Mesendoderm (in vitro differentiated cells): ENCODE data around the gene MUC2.

Experiments
- DNase-seq: peaks from one replicate; pipeline ENCODE4 v3.0.0; 2013
- H2AK5ac ChIP-seq: 2 replicates; pipeline ENCODE4 v1.6.1; 2013; ENCODE audit warnings: low read length, inconsistent platforms
- H2BK120ac ChIP-seq: 2 replicates; pipeline ENCODE4 v1.6.1; 2013; ENCODE audit warnings: low read depth, mild to moderate bottlenecking, low read length, moderate library complexity, mixed read lengths
- H2BK15ac ChIP-seq: replicated peaks from 2 replicates; pipeline ENCODE4 v1.6.1; 2013; ENCODE audit warnings: low read depth, mild to moderate bottlenecking, moderate library complexity
- H2BK5ac ChIP-seq: 2 replicates; pipeline ENCODE4 v1.6.1; 2013; ENCODE audit warnings: low read length, inconsistent platforms
- H3K18ac ChIP-seq: 2 replicates; pipeline ENCODE4 v1.6.1; 2013; ENCODE audit warnings: mild to moderate bottlenecking, low read length, mixed read lengths
- H3K23ac ChIP-seq: one replicate; pipeline ENCODE4 v1.6.1; 2013; ENCODE audit warnings: low read length
- H3K27ac ChIP-seq: 2 replicates; pipeline ENCODE4 v1.5.1; 2013; ENCODE audit warnings: low read depth, mild to moderate bottlenecking, inconsistent platforms, low read length, moderate library complexity
- H3K27me3 ChIP-seq: 2 replicates; pipeline ENCODE4 v1.6.1; 2013; ENCODE audit warnings: low read length, control low read depth, mild to moderate bottlenecking, inconsistent platforms; ENCODE audit not compliant: insufficient read depth, poor library complexity
- H3K36me3 ChIP-seq: 2 replicates; pipeline ENCODE4 v1.6.1; 2013; ENCODE audit warnings: low read length, inconsistent platforms; ENCODE audit not compliant: control insufficient read depth, insufficient read depth
- H3K4ac ChIP-seq: one replicate; pipeline ENCODE4 v1.6.1; 2013; ENCODE audit warnings: low read depth, mild to moderate bottlenecking, low read length, moderate library complexity
- H3K4me1 ChIP-seq: 2 replicates; pipeline ENCODE4 v1.6.1; 2013; ENCODE audit warnings: low read depth, low read length, inconsistent platforms; ENCODE audit not compliant: control insufficient read depth
- H3K4me2 ChIP-seq: 2 replicates; pipeline ENCODE4 v1.6.1; 2013; ENCODE audit warnings: low read length
- H3K4me3 ChIP-seq: 2 replicates; pipeline ENCODE4 v1.5.1; 2013; ENCODE audit warnings: mild to moderate bottlenecking, low read length
- H3K56ac ChIP-seq: one replicate; pipeline ENCODE4 v1.6.1; 2013; ENCODE audit warnings: low read length
- H3K79me1 ChIP-seq: 2 replicates; pipeline ENCODE4 v1.6.1; 2013; ENCODE audit warnings: low read length, inconsistent platforms
- H3K79me2 ChIP-seq: 2 replicates; pipeline ENCODE4 v1.6.1; 2013; ENCODE audit warnings: mild to moderate bottlenecking, low read length; ENCODE audit not compliant: control insufficient read depth, insufficient read depth
- H3K9ac ChIP-seq: 2 replicates; pipeline ENCODE4 v1.6.1; 2013; ENCODE audit warnings: low read length, inconsistent platforms
- H4K5ac ChIP-seq: one replicate; pipeline ENCODE4 v1.6.1; 2013; ENCODE audit warnings: low read length
- H4K8ac ChIP-seq: one replicate; pipeline ENCODE4 v1.6.1; 2013; ENCODE audit warnings: low read depth, mild to moderate bottlenecking, control low read depth, low read length, moderate library complexity
- WGBS: extraction: QIAGEN DNeasy Blood & Tissue Kit; methylation state at CpG from one replicate; pipeline ENCODE4 v1.1.7; 2013; ENCODE audit warnings: low lambda C conversion rate, missing lambda C conversion rate; ENCODE audit not compliant: insufficient coverage; ENCODE audit errors: extremely low coverage; 5-methylcytosine and 5-hydroxymethylcytosine counted together

Gene MUC2

DNA sequence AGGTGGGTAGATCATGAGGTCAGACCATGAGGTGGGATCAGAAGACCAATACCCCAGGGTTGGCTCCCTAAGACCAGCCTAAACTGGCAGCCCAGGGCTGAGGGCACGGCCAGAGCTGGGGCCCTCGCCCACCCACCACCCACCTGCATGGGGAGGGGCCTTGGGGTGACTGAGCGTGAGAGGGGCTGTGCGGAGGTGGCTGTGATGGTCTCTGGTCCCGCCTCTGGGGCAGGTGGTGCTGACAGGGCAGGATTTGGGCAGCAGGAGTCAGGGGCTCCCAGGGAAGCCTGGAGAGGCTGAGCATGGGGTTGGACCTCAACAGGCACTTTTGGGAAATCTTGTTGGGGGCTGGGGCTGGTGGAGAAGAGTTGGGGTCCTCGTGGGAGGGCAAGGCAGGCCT is 43.3 kb downstream of the MUC2 start:
- H4K8ac ChIP-seq = no peak overlapping the region
- WGBS = no CpG with 5 or more reads among the region's 6 CpGs
- no peak overlapping the region for H2BK120ac ChIP-seq
- H3K79me2 ChIP-seq = no peaks in the 10 kb centered on the region
- H3K27me3 ChIP-seq = no peaks in the 10 kb centered on the region
- no peaks in the 10 kb centered on the region for H3K79me1 ChIP-seq
- H3K27ac ChIP-seq = no peak overlapping the region
- no peak overlapping the region for H3K4me2 ChIP-seq
- no peak overlapping the region for H3K56ac ChIP-seq
- H2AK5ac ChIP-seq = no peak overlapping the region
- H3K9ac ChIP-seq = no peak overlapping the region
- no peak for DNase-seq
- H2BK5ac ChIP-seq = no peak overlapping the region
- H3K23ac ChIP-seq = no peak overlapping the region
- H2BK15ac ChIP-seq = no peak overlapping the region
- no peak overlapping the region for H3K4ac ChIP-seq
- no peak overlapping the region for H3K18ac ChIP-seq
- no peak overlapping the region for H4K5ac ChIP-seq
- H3K4me1 ChIP-seq = no peaks in the 10 kb centered on the region
- no peak overlapping the region for H3K4me3 ChIP-seq
- no peaks in the 10 kb centered on the region for H3K36me3 ChIP-seq

GRCh38 chr11:1118755-1119603 is 44.3 kb downstream of the MUC2 start:
- Histone ChIP-seq H3K4ac (no peak overlapping the region), H2AK5ac (no peak overlapping the region), H4K8ac (no peak overlapping the region), H3K4me1 (no peaks in the 10 kb centered on the region), H3K79me1 (no peaks in the 10 kb centered on the region), H3K9ac (no peak overlapping the region), H2BK5ac (no peak overlapping the region), H3K4me2 (no peak overlapping the region), H3K79me2 (no peaks in the 10 kb centered on the region), H3K36me3 (no peaks in the 10 kb centered on the region), H3K27me3 (no peaks in the 10 kb centered on the region), H4K5ac (no peak overlapping the region), H3K18ac (no peak overlapping the region), H3K56ac (no peak overlapping the region), H2BK120ac (no peak overlapping the region), H3K4me3 (no peak overlapping the region), H3K27ac (no peak overlapping the region), H3K23ac (no peak overlapping the region), H2BK15ac (no peak overlapping the region)
- no peak for DNase-seq
- WGBS = no CpG with 5 or more reads among the region's 22 CpGs

- H3K18ac ChIP-seq = no peak overlapping the region
- no peak overlapping the region for H4K8ac ChIP-seq
- H3K4me3 ChIP-seq = no peak overlapping the region
- no peaks in the 10 kb centered on the region for H3K36me3 ChIP-seq
- no peak overlapping the region for H3K56ac ChIP-seq
- no peak overlapping the region for H2AK5ac ChIP-seq
- no peak overlapping the region for H3K27ac ChIP-seq
- no peak overlapping the region for H2BK5ac ChIP-seq
- no peaks in the 10 kb centered on the region for H3K27me3 ChIP-seq
- no CpG with 5 or more reads among the region's 17 CpGs for WGBS
- no peak overlapping the region for H2BK15ac ChIP-seq
- no peak overlapping the region for H2BK120ac ChIP-seq
- no peak overlapping the region for H3K4me2 ChIP-seq
- no peak overlapping the region for H3K23ac ChIP-seq
- no peaks in the 10 kb centered on the region for H3K4me1 ChIP-seq
- no peak for DNase-seq
- no peak overlapping the region for H3K9ac ChIP-seq
- H3K4ac ChIP-seq = no peak overlapping the region
- H4K5ac ChIP-seq = no peak overlapping the region
- H3K79me2 ChIP-seq = no peaks in the 10 kb centered on the region
- H3K79me1 ChIP-seq = no peaks in the 10 kb centered on the region
Observed at GRCh38 chr11:1119604-1120146, 45.0 kb downstream of the MUC2 start.

GRCh38 chr11:1120532-1121330 is 46.1 kb downstream of the MUC2 start:
- no peak overlapping the region for H4K5ac ChIP-seq
- H3K4me3 ChIP-seq = no peak overlapping the region
- no peak overlapping the region for H2BK120ac ChIP-seq
- H2BK5ac ChIP-seq = no peak overlapping the region
- no peak overlapping the region for H3K56ac ChIP-seq
- no peak overlapping the region for H3K4ac ChIP-seq
- no peak overlapping the region for H3K9ac ChIP-seq
- no peaks in the 10 kb centered on the region for H3K4me1 ChIP-seq
- no peak for DNase-seq
- H3K18ac ChIP-seq = no peak overlapping the region
- no peak overlapping the region for H3K27ac ChIP-seq
- no CpG with 5 or more reads among the region's 27 CpGs for WGBS
- H3K23ac ChIP-seq = no peak overlapping the region
- H4K8ac ChIP-seq = no peak overlapping the region
- H3K4me2 ChIP-seq = no peak overlapping the region
- H3K79me2 ChIP-seq = no peaks in the 10 kb centered on the region
- H2AK5ac ChIP-seq = no peak overlapping the region
- no peaks in the 10 kb centered on the region for H3K79me1 ChIP-seq
- no peaks in the 10 kb centered on the region for H3K27me3 ChIP-seq
- no peak overlapping the region for H2BK15ac ChIP-seq
- H3K36me3 ChIP-seq = no peaks in the 10 kb centered on the region

DNA sequence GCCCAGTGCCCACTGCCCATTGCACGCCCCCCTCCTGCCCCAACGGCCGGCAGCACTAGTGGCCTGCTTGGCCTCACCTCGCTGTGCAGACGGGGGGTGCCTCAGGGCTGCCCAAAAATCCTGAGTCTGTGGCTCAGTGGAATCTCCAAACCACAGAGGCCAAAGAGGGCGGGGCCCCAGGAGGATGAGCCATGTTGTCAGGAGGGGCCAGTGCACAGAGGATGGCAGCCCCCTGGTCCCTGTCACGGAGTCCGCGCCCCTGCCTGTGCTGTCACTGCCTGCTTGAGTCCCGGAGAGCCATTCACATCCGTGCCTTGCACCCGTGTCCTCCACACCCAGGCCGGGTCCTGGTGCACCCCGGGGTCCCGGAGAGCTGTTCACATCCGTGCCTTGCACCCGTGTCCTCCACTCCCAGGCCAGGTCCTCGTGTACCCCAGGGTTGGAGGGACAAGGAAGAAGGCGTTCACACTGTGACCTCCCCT is 46.7 kb downstream of the MUC2 start:
- Histone ChIP-seq H2AK5ac (no peak overlapping the region), H2BK120ac (no peak overlapping the region), H3K79me1 (no peaks in the 10 kb centered on the region), H3K27me3 (no peaks in the 10 kb centered on the region), H4K5ac (no peak overlapping the region), H3K4me1 (no peaks in the 10 kb centered on the region), H3K4me2 (no peak overlapping the region), H2BK15ac (no peak overlapping the region), H3K18ac (no peak overlapping the region), H3K9ac (no peak overlapping the region), H3K79me2 (no peaks in the 10 kb centered on the region), H4K8ac (no peak overlapping the region), H3K4ac (no peak overlapping the region), H3K23ac (no peak overlapping the region), H3K56ac (no peak overlapping the region), H3K36me3 (no peaks in the 10 kb centered on the region), H3K4me3 (no peak overlapping the region), H2BK5ac (no peak overlapping the region), H3K27ac (no peak overlapping the region)
- DNase-seq = no peak
- WGBS = no CpG with 5 or more reads among the region's 19 CpGs
